PFSK-1 (cell line): ENCODE results near the gene ARHGEF2.
A peak's percentile ranks its signal among the peaks of the same experiment; 100 is the strongest.

Experiments
- FOXP2 ChIP-seq: optimal IDR thresholded peaks from 2 replicates; pipeline ENCODE3; 2011; ENCODE audit warnings: borderline replicate concordance, control low read depth, inconsistent platforms; ENCODE audit not compliant: insufficient read depth; ENCODE audit errors: extremely low read length, extremely low read depth
- POLR2AphosphoS5 ChIP-seq: IDR thresholded peaks from 2 replicates; pipeline ENCODE4 v1.6.1; 2012; ENCODE audit warnings: low read depth, mild to moderate bottlenecking, control low read depth, low read length, moderate library complexity
- SIN3A ChIP-seq: IDR thresholded peaks from 2 replicates; pipeline ENCODE4 v1.6.1; 2012; ENCODE audit warnings: mild to moderate bottlenecking, low read length, moderate library complexity, borderline replicate concordance; ENCODE audit not compliant: insufficient read depth
- TAF1 ChIP-seq: IDR thresholded peaks from 2 replicates; pipeline ENCODE4 v1.6.1; 2012; ENCODE audit warnings: low read length, control low read depth, borderline replicate concordance; ENCODE audit not compliant: insufficient read depth
- TF ChIP-seq, protein P1 (sequence below), 2 experiments: IDR thresholded peaks; 2 replicates each; pipeline versions ENCODE4 v1.6.1 to v1.8.0; 2011 to 2012; ENCODE audit warnings: low read depth in 2 of 2, low read length in 2 of 2, control low read depth in 1 of 2, inconsistent platforms in 1 of 2, mild to moderate bottlenecking in 1 of 2, moderate library complexity in 1 of 2; ENCODE audit not compliant: insufficient read depth in 1 of 2

ARHGEF2 gene

DNA sequence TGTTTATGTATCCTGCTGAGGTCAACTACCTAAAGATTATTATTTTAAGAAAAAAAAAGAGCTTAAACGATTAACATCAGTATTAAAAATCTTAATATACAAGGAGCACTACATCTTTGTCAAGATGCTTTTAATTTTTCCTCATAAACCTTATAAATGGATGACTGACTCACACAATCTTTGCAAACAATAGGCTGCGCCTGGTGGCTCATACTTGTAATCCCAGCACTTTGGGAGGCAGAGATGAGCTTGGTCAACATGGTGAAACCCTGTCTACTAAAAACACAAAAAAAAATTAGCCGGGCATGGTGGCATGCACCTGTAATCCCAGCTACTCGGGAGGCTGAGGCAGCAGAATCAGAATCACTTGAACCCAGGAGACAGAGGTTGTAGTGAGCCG, 45.9 kb downstream of the ARHGEF2 start:
- TF ChIP-seq, protein P1, sequence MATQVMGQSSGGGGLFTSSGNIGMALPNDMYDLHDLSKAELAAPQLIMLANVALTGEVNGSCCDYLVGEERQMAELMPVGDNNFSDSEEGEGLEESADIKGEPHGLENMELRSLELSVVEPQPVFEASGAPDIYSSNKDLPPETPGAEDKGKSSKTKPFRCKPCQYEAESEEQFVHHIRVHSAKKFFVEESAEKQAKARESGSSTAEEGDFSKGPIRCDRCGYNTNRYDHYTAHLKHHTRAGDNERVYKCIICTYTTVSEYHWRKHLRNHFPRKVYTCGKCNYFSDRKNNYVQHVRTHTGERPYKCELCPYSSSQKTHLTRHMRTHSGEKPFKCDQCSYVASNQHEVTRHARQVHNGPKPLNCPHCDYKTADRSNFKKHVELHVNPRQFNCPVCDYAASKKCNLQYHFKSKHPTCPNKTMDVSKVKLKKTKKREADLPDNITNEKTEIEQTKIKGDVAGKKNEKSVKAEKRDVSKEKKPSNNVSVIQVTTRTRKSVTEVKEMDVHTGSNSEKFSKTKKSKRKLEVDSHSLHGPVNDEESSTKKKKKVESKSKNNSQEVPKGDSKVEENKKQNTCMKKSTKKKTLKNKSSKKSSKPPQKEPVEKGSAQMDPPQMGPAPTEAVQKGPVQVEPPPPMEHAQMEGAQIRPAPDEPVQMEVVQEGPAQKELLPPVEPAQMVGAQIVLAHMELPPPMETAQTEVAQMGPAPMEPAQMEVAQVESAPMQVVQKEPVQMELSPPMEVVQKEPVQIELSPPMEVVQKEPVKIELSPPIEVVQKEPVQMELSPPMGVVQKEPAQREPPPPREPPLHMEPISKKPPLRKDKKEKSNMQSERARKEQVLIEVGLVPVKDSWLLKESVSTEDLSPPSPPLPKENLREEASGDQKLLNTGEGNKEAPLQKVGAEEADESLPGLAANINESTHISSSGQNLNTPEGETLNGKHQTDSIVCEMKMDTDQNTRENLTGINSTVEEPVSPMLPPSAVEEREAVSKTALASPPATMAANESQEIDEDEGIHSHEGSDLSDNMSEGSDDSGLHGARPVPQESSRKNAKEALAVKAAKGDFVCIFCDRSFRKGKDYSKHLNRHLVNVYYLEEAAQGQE (IDR thresholded peaks at IDR 0.05; ENCODE audit: insufficient read depth in 1 of 2, low read depth in 2 of 2, low read length in 2 of 2), result no peak
- no peak for TF ChIP-seq FOXP2
- no peak for TF ChIP-seq TAF1
- no peak for TF ChIP-seq POLR2AphosphoS5
- no peak for TF ChIP-seq SIN3A

DNA sequence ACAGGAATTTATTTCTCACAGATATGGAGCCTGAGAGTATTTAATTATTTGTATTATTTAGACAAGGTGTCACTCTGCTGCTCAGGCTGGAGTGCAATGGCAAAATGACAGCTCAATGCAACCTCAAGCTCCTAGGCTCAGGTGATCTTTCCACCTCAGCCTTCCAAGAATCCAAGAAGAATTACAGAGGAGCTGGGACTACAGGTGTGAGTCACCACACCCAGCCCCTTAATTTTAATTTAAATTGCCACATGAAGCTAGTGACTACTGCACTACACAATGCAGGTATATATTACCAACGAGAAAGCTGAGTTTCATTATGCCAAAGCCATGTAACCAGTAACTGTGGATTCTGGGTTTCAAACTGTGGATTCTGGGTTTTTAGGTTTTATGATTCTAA, 46.3 kb downstream of the ARHGEF2 start:
- TF ChIP-seq POLR2AphosphoS5, result no peak

DNA sequence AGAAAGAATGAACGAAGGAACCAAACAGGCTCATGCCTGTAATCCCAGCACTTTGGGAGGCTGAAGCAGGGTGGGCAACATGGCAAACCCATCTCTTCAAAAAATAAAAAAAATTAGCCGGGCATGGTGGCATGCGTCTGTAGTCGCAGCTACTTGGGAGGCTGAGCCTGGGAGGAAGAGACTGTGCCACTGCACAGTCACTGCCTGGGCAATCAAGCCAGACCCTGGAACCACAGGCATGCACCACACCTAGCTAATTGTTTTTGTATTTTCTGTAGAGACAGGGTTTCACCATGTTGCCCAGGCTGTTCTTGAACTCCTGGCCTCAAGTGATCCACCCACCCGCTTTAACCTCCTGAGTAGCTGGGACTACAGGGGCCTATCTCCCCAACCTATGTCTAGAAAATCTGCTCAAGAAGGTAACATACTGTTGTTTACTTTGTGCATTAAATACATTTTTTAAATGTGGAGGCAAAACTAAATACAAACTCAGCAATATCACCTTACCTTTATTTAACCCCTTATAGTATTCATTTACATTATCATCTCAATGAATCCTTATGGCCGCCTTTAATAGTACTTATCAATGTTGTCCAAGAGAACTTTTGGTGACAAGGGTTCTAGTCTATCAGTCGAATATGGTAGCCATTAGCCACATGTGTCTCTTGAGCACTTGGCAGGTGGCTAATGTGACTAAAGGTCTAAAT, 46.9 kb downstream of the ARHGEF2 start:
- peak; percentile 60; the same call in 1 of the 2 replicates for TF ChIP-seq POLR2AphosphoS5
- TF ChIP-seq, protein P1 (IDR thresholded peaks at IDR 0.05; ENCODE audit: insufficient read depth in 1 of 2, low read depth in 2 of 2, low read length in 2 of 2), result no peak

DNA sequence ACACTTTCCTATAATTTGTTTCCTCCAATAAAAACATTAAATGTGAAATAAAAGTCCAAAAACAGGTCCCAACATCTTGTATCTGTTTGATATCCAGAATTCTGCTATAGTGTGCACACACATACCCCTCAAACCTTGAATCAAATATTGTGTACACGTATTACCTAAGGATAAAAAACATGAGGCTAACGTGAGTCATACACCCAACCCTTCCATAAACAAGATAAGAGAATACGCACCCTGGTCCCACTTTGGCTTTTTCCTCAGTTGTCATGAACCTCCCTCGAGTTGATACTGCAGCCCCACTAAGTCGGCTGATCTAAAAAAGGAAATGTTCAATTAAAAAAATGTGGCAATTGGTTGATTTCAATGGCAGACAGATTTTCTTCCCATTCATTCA, 49.3 kb downstream of the ARHGEF2 start:
- TF ChIP-seq FOXP2 (no peak), TAF1 (no peak), SIN3A (no peak)
- TF ChIP-seq, protein P1 (IDR thresholded peaks at IDR 0.05; ENCODE audit: insufficient read depth in 1 of 2, low read depth in 2 of 2, low read length in 2 of 2), result no peak

DNA sequence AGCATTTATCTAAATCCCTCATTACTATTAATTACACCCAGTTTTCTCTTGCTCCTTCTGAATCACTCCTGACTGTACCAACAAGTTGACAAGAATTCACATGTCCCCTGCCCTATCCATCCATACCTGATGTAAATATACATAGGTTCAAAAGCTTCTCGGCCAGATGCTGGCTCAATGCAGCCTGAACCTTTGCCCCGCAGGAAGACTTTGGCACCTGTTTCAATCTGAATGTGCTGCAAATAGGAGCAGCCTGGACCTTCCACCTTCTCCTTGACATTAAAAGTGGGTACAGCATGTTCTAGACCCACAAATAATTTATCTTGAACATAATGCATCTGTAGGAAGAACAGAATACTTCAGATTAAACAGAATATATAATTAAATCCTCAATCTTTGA, 52.8 kb downstream of the ARHGEF2 start:
- TF ChIP-seq, protein P1 (IDR thresholded peaks at IDR 0.05; ENCODE audit: insufficient read depth in 1 of 2, low read depth in 2 of 2, low read length in 2 of 2), result no peak
- TF ChIP-seq TAF1 (no peak), FOXP2 (no peak), POLR2AphosphoS5 (no peak), SIN3A (no peak)
